22Rv1 (cell line): Measurements from ENCODE around the gene TLX1.

Source experiments
- H3K27ac ChIP-seq: fragments of 450-650 bp; 2 replicates; pipeline ENCODE4 v1.5.1; 2017
- ZFX ChIP-seq: fragments of 450-650 bp; IDR thresholded peaks from 2 replicates; pipeline ENCODE4 v1.6.1; 2017; ENCODE audit warnings: antibody characterized with exemption, borderline replicate concordance
- TF ChIP-seq, protein P1 (sequence below): fragments of 450-650 bp; IDR thresholded peaks from 2 replicates; pipeline ENCODE4 v1.5.1; 2017; ENCODE audit warnings: mild to moderate bottlenecking

The TLX1 gene

DNA sequence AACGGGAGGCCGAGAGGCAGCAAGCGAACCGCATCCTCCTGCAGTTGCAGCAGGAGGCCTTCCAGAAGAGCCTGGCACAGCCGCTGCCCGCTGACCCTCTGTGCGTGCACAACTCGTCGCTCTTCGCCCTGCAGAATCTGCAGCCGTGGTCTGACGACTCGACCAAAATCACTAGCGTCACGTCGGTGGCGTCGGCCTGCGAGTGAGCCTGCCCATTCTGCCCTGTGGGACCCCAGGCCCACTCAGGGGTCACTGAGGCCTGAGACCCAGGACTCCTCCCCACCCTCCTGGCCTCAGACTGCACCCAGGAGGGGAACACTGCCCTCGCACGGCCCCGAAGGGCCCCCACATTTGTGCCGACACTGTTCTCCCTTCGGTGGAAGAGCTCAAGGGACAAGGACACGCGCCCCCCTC lies 5.6 kb downstream of the TLX1 start:
- H3K27ac ChIP-seq = no peak overlapping the region
- TF ChIP-seq ZFX = no peak
- TF ChIP-seq, protein P1, sequence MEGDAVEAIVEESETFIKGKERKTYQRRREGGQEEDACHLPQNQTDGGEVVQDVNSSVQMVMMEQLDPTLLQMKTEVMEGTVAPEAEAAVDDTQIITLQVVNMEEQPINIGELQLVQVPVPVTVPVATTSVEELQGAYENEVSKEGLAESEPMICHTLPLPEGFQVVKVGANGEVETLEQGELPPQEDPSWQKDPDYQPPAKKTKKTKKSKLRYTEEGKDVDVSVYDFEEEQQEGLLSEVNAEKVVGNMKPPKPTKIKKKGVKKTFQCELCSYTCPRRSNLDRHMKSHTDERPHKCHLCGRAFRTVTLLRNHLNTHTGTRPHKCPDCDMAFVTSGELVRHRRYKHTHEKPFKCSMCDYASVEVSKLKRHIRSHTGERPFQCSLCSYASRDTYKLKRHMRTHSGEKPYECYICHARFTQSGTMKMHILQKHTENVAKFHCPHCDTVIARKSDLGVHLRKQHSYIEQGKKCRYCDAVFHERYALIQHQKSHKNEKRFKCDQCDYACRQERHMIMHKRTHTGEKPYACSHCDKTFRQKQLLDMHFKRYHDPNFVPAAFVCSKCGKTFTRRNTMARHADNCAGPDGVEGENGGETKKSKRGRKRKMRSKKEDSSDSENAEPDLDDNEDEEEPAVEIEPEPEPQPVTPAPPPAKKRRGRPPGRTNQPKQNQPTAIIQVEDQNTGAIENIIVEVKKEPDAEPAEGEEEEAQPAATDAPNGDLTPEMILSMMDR = no peak

DNA sequence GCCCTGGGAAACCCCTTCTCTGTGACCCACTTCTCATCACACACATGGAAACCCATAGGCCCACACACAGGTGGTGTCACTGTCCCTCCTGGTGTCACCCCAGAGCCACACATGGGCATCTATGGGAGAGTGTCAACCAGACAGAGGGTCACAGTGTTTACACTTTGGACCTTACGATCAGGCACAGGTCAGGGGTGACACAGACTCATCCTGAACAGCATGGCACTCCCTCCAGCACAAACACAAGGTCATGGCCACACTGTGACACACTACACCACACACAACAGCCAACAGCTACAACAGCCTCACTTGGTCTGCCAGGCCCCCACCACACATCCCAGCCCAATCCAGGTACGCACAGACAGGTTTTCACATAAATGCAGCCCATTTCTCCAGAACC lies 6.2 kb downstream of the TLX1 start:
- H3K27ac ChIP-seq = no peak overlapping the region
- TF ChIP-seq, protein P1 = no peak
- TF ChIP-seq ZFX = no peak

DNA sequence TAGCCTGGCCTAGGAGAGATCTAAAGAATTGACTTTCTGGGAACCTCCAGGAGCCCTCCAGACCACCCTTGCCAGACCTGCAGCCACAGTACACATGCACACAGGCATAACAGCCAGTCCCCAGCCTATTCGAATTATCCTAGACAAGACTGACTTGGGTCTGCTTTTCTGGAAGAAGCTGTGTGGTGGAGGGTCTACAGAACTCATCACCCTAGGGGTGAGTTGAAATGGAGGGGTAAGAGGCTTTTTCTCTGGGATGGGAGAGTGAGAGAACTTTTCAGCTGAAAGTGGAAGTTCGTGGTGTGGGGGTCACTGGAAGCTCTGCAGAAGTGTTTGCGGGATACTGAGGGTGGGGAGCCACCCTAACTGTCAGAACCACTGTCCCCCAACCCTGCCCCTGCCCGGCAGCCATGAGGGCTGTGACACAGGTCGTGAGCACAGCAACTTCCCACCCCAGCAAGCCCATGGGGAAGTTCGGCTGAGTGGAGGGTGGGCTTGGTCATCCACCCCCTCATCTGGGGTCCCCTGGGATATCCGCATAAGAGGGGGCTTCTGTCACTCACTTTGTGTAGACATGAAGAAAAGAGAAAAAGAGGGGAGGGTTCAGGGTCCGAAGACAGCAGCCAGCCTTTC lies 7.8 kb downstream of the TLX1 start:
- H3K27ac ChIP-seq = no peak overlapping the region
- TF ChIP-seq, protein P1 = no peak
- TF ChIP-seq ZFX = no peak

DNA sequence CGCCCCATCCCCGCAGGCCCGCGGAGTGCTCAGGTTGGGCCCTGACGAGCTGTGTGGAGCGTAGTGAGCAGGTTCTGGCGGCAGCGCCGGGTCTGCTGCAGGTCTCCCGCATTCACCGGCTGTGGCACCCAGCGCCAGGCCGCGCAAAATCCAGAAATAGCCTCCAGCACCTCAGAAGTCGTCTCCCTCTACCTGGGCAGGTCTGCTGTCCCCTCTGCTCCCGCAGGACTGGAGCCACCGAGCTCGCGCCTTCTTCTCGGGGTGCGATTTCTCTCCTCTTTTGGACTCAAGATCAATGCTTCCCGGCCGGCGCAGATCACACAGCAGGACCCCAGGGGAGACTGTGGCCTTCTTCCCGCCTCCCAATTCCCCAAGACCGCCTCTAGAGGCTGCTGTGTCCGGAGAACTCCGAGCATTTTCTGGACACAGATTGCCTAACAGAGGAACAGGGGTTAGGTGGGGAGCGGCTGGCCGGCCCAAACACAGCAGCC lies 8.4 kb downstream of the TLX1 start:
- TF ChIP-seq, protein P1 = no peak
- TF ChIP-seq ZFX = no peak
- no peak overlapping the region for H3K27ac ChIP-seq

DNA sequence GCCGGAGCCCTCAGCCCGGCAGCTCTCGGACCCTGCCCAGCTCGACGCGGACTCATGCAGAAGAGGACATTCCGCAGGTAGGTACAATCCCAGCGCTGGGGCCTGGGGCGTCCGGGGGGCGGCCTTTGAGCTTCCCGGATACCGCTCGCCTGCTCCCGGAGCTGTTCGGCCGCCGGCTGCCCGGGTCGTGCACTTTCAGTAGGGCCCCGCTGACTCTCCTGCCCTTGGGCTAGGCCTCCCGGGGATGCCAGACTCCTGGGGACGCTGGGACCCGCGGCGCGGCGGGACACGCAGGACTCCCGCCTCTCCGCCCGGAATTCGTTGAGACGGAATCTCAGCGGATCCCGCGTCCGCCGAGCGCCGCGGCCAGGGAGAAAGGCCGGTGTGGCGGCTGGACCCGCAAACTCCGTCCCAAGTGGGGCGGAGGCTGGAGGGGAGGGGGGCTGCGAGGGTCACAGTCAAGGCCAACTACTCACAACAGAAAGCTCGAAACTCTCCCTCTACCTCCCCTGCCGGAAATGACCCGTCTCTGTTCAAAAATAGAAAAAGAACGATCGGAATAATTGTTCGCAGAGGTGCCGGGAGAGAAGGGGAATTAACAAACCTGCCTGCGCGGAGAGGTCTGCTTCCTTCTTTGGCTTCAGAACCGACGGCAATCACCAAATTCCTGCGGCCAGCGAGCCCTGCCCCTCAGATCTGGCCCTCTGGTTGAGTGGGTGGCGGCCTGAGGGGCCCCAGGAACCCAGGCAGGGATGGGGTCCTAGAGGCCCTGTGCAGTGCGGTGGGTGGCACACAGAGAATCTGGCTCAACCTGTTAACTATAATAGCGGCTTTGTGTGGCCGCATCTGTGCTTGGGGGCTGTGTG lies 9.2 kb downstream of the TLX1 start:
- peak overlapping the region; percentile 88 for H3K27ac ChIP-seq
- no peak for TF ChIP-seq ZFX
- TF ChIP-seq, protein P1 = no peak

DNA sequence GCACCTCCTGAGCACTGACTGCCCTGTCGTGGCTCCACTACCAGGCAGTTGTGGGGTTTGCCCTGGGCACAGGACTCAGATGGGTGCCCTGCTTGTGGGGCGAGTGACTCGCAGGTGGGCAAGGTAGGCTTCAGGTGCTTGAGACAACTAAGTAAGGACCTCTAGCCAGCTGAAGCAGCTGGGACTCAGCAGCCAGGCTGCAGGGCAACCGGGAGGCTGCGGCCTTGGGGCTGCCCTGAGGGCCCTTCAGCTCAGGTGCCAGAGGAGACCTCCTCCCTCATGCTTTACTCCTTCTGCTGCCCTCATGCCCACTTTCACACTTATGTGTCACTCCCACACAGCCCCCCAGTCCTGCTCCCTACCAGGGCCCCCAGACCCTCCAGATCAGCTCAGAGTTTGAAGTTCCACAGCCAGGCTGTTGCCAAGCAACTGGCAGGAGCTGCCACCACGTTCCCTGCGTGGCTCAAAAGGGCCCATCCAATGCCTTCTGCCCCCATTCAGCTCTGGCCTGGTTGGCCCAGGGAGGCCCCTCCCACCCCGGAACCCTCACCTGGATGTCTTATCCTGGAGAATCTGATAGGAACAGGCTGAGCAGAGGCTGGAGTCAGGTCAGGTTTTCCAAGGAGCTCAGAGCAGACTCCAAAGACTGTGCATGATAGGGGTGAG lies 10.0 kb downstream of the TLX1 start:
- TF ChIP-seq ZFX = no peak
- TF ChIP-seq, protein P1 = no peak
- peak overlapping the region; percentile 88 for H3K27ac ChIP-seq
